ENCODE measurements around the gene NIN.

The NIN gene

GRCh38 chr14:50830932-50831725, at the start of gene NIN:
Gene NIN (minus strand): TSS chr14:50831162. CDS start chr14:50822056, 9,106 bp downstream.
- peak; percentile 43 to 51 for DNase-seq (ENCODE audit: low read depth in 2 of 2)

- no peak for DNase-seq (ENCODE audit: low read depth in 2 of 2)
Observed at GRCh38 chr14:50875359-50876070, 44.6 kb upstream of the NIN start.

- no peak for DNase-seq (ENCODE audit: low read depth in 2 of 2)
Observed at GRCh38 chr14:50874757-50875156, 43.8 kb upstream of the NIN start.

- no peak for DNase-seq (ENCODE audit: low read depth in 2 of 2)
Observed at GRCh38 chr14:50871914-50872732, 41.2 kb upstream of the NIN start, which contains the start of gene ABHD12B. Gene ABHD12B (plus strand): TSS chr14:50872053. CDS start chr14:50872175, 122 bp downstream.

- no peak for DNase-seq (ENCODE audit: low read depth in 2 of 2)
Observed at GRCh38 chr14:50871228-50871627, 40.3 kb upstream of the NIN start.

- no peak for DNase-seq (ENCODE audit: low read depth in 2 of 2)
Observed at GRCh38 chr14:50865391-50866076, 34.6 kb upstream of the NIN start.

GRCh38 chr14:50864946-50865345, 34.0 kb upstream of the NIN start:
- DNase-seq (ENCODE audit: low read depth in 2 of 2): no peak

- no peak for DNase-seq (ENCODE audit: low read depth in 2 of 2)
Observed at GRCh38 chr14:50864237-50864636, 33.3 kb upstream of the NIN start.

- no peak for DNase-seq (ENCODE audit: low read depth in 2 of 2)
Observed at GRCh38 chr14:50862036-50862570, 31.1 kb upstream of the NIN start.

- peak; percentile 50 to 51 for DNase-seq (ENCODE audit: low read depth in 2 of 2)
Observed at GRCh38 chr14:50860478-50861086, 29.6 kb upstream of the NIN start.

- DNase-seq (ENCODE audit: low read depth in 2 of 2): no peak
Observed at GRCh38 chr14:50859296-50859624, 28.3 kb upstream of the NIN start.

GRCh38 chr14:50856660-50857059, 25.7 kb upstream of the NIN start:
- no peak for DNase-seq (ENCODE audit: low read depth in 2 of 2)

GRCh38 chr14:50855558-50855957, 24.6 kb upstream of the NIN start:
- no peak for DNase-seq (ENCODE audit: low read depth in 2 of 2)

GRCh38 chr14:50854521-50854920, 23.6 kb upstream of the NIN start:
- DNase-seq (ENCODE audit: low read depth in 2 of 2): no peak

GRCh38 chr14:50853891-50854290, 22.9 kb upstream of the NIN start:
- no peak for DNase-seq (ENCODE audit: low read depth in 2 of 2)

GRCh38 chr14:50846226-50846880, 15.4 kb upstream of the NIN start:
- DNase-seq (ENCODE audit: low read depth in 2 of 2): peak; percentile 82 to 83

- DNase-seq (ENCODE audit: low read depth in 2 of 2): no peak
Observed at GRCh38 chr14:50845166-50845565, 14.2 kb upstream of the NIN start.

- DNase-seq (ENCODE audit: low read depth in 2 of 2): no peak
Observed at GRCh38 chr14:50844391-50844790, 13.4 kb upstream of the NIN start.

- no peak for DNase-seq (ENCODE audit: low read depth in 2 of 2)
Observed at GRCh38 chr14:50839691-50840090, 8.7 kb upstream of the NIN start.

- no peak for DNase-seq (ENCODE audit: low read depth in 2 of 2)
Observed at GRCh38 chr14:50839048-50839447, 8.1 kb upstream of the NIN start.

Measured in fibroblast of skin of left biceps (primary cell).